ENCODE results near the gene BEST1. TPM values are rescaled to one million over a fixed set of nuclear protein-coding genes. Genes with fewer than 3 reads are reported as not detected.

The BEST1 gene
- total RNA-seq, 1 donor from 2014 or later: 0.58 TPM

DNA sequence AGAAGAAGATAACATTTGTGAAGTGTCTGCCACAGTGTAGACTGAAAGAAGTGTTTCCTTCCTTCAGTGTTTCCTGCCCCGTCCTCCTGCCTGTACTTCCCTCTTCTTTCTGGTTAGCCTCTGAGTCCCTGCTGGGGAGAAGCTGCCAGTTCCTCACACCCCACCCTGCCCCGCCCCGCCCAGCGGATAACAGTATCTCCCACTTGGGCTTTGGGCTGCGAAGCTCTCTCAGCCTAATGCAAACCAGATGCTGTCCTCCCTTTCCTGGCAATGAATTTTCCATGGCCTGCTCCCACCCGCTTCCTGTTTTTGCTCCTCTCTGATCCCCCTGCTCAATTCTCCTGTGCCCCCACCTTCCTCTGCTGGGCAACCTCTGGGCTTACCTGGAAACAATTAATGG lies 27.6 kb upstream of the BEST1 start:
- peaks cover 58% of the 10 kb centered on the region for H3K4me1 ChIP-seq
- intact Hi-C loops (cut with micrococcal nuclease): no loop called here
- peak; percentile 89 for DNase-seq

DNA sequence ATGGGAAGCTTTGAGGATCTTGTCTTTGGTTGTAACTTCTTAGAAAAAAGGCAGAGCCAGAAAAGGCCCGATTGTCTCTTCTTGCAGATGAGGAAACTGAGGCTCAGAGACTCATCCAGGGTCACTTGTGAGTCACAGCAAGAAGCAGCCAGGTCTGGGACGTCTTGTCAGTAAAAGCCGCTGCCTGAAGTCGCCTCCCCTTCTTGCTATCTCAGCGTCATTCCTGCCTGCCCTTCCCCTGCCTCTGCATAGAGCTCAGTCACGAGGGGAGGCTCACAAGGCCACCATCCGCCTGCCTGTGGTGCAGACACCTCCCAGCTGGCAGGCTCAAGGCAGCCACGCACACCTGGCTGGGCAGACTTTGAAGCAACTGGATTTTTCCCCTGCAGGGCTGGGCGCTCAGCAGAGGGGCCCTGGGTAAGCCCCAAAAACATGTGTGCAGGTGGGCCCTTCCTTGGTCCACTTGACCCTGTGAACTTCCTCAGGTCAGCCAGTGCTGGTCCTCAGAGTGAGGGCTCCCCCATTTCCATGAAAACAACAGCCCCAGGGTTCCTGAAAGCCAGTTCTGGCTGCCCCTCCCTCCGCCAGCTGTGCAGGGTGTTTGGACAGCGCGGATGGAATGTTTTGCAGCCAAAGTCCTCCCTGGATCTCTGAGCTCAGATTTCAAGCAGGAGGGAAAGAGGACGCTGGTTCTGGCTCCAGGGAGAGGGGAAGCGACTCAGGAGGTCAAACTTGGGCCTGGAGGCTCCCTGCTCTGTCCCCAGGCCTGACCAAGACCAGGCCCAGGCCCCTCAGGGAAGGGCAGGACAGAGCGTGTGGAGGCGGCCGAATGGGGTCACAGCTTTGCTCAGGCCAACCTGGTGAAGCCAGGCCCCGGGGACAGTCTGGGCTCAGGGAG lies 26.7 kb upstream of the BEST1 start:
- TF ChIP-seq, protein P1, sequence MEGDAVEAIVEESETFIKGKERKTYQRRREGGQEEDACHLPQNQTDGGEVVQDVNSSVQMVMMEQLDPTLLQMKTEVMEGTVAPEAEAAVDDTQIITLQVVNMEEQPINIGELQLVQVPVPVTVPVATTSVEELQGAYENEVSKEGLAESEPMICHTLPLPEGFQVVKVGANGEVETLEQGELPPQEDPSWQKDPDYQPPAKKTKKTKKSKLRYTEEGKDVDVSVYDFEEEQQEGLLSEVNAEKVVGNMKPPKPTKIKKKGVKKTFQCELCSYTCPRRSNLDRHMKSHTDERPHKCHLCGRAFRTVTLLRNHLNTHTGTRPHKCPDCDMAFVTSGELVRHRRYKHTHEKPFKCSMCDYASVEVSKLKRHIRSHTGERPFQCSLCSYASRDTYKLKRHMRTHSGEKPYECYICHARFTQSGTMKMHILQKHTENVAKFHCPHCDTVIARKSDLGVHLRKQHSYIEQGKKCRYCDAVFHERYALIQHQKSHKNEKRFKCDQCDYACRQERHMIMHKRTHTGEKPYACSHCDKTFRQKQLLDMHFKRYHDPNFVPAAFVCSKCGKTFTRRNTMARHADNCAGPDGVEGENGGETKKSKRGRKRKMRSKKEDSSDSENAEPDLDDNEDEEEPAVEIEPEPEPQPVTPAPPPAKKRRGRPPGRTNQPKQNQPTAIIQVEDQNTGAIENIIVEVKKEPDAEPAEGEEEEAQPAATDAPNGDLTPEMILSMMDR (IDR thresholded peaks at IDR 0.05; ENCODE audit: borderline replicate concordance): no peak
- Histone ChIP-seq H3K4me1 (peaks cover 49% of the 10 kb centered on the region), H3K4me3 (peak overlapping the region; percentile 19), H3K27me3 (ENCODE audit: low read depth) (peaks cover 10% of the 10 kb centered on the region), H3K9me3 (replicated peaks) (no peaks in the 10 kb centered on the region), H3K36me3 (no peaks in the 10 kb centered on the region), H3K27ac (replicated peaks) (peak overlapping the region; percentile 94)
- intact Hi-C loops (cut with micrococcal nuclease): no loop called here
- peak; percentile 79 for DNase-seq

More for the DNA sequence above, 27.6 kb upstream of the BEST1 start:
- TF ChIP-seq, protein P1 (IDR thresholded peaks at IDR 0.05; ENCODE audit: borderline replicate concordance): peak; percentile 16
- H3K4me3 ChIP-seq: peak overlapping the region; percentile 19
- peak overlapping the region; percentile 94 for H3K27ac ChIP-seq (replicated peaks)
- peaks cover 10% of the 10 kb centered on the region for H3K27me3 ChIP-seq (ENCODE audit: low read depth)
- no peaks in the 10 kb centered on the region for H3K36me3 ChIP-seq
- H3K9me3 ChIP-seq (replicated peaks): no peaks in the 10 kb centered on the region

DNA sequence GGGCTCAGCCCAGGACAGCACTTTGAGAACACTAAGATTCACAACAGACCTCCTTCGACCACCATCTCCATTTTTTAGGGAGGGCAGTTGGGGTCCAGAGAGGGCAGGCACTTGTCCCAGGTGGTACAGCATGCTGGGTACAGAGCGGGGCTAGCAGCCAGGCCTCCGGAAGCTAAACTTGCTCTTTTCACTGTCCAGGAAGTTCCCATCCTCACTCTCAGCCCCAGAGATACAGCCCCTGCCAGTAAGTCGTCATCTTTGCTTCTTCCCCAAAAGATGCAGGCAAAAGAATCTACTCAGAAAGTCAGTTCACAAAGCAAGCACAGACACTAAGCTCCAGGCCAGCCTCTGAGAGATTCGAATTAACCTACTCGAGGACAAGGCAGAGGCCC lies 26.1 kb upstream of the BEST1 start:
- Histone ChIP-seq H3K27me3 (ENCODE audit: low read depth) (peaks cover 10% of the 10 kb centered on the region), H3K27ac (replicated peaks) (peak overlapping the region; percentile 94)
- intact Hi-C loops (cut with micrococcal nuclease): no loop called here

DNA sequence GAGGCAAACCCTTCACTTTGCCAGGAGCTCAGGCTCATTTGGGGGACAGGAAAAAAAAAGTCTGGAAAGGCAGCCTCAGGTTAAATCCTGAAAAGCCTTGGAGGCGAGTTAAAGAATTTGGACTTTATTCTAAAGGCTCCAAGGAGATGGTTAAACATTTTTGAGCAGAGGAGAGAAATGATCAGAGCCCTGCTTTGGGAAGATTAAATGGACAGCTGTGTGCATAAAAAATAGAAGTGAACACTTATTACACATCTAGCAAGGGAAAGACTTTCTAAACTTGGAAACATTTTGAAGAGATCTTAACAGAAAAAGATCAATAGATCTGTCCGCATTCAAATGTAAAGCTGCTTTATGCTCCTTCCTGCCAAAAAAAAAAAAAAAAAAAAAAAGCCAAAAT lies 24.4 kb upstream of the BEST1 start:
- Histone ChIP-seq H3K4me3 (no peak overlapping the region), H3K4me1 (peaks cover 31% of the 10 kb centered on the region), H3K36me3 (no peaks in the 10 kb centered on the region), H3K27ac (replicated peaks) (no peak overlapping the region), H3K9me3 (replicated peaks) (no peaks in the 10 kb centered on the region), H3K27me3 (ENCODE audit: low read depth) (no peaks in the 10 kb centered on the region)
- TF ChIP-seq, protein P1 (IDR thresholded peaks at IDR 0.05; ENCODE audit: borderline replicate concordance): no peak
- intact Hi-C loops (cut with micrococcal nuclease): no loop called here
- DNase-seq: no peak

More for the DNA sequence above, 26.1 kb upstream of the BEST1 start:
- Histone ChIP-seq H3K36me3 (no peaks in the 10 kb centered on the region), H3K4me1 (peaks cover 44% of the 10 kb centered on the region), H3K9me3 (replicated peaks) (no peaks in the 10 kb centered on the region), H3K4me3 (no peak overlapping the region)
- TF ChIP-seq, protein P1 (IDR thresholded peaks at IDR 0.05; ENCODE audit: borderline replicate concordance): no peak
- DNase-seq: no peak

DNA sequence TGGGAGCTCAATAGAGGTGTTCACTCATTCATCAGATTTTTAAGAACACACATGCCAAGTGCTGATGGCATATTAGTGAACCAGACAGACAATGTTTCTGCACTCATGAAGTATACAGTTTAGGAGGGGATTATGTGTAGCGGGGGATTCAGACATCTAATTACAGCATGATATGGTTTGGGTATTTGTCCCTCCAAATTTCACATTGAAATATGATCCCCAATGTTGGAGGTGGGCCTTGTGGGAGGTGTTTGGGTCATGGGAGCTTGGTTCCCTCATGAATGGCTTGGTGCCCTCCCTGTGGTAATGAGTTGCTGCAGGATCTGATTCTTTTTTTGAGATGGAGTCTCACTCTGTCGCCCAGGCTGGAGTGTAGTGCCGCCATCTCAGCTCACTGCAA lies 23.9 kb upstream of the BEST1 start:
- Histone ChIP-seq H3K4me1 (peaks cover 31% of the 10 kb centered on the region), H3K9me3 (replicated peaks) (no peaks in the 10 kb centered on the region), H3K27ac (replicated peaks) (no peak overlapping the region), H3K4me3 (no peak overlapping the region), H3K27me3 (ENCODE audit: low read depth) (no peaks in the 10 kb centered on the region), H3K36me3 (no peaks in the 10 kb centered on the region)
- intact Hi-C loops (cut with micrococcal nuclease): no loop called here
- DNase-seq: no peak
- TF ChIP-seq, protein P1 (IDR thresholded peaks at IDR 0.05; ENCODE audit: borderline replicate concordance): no peak

All from left ventricle myocardium inferior (tissue), 1 donor.